PFSK-1 (cell line): ENCODE results near the gene MAST2.

Experiments used
- POLR2AphosphoS5 ChIP-seq: IDR thresholded peaks from 2 replicates; pipeline ENCODE4 v1.6.1; 2012; ENCODE audit warnings: low read depth, mild to moderate bottlenecking, control low read depth, low read length, moderate library complexity
- REST ChIP-seq, 2 experiments: IDR thresholded peaks; 2 replicates each; pipeline versions ENCODE4 v1.6.1 to v1.8.0; 2011 to 2012; ENCODE audit warnings: low read depth in 2 of 2, low read length in 2 of 2, control low read depth in 1 of 2, inconsistent platforms in 1 of 2, mild to moderate bottlenecking in 1 of 2, moderate library complexity in 1 of 2; ENCODE audit not compliant: insufficient read depth in 1 of 2
- SIN3A ChIP-seq: IDR thresholded peaks from 2 replicates; pipeline ENCODE4 v1.6.1; 2012; ENCODE audit warnings: mild to moderate bottlenecking, low read length, moderate library complexity, borderline replicate concordance; ENCODE audit not compliant: insufficient read depth
- TAF1 ChIP-seq: IDR thresholded peaks from 2 replicates; pipeline ENCODE4 v1.6.1; 2012; ENCODE audit warnings: low read length, control low read depth, borderline replicate concordance; ENCODE audit not compliant: insufficient read depth

- no peak for TF ChIP-seq REST (IDR thresholded peaks at IDR 0.05; ENCODE audit: insufficient read depth in 1 of 2, low read depth in 2 of 2, low read length in 2 of 2)
- no peak for TF ChIP-seq SIN3A
- TF ChIP-seq TAF1 = no peak
- no peak for TF ChIP-seq POLR2AphosphoS5
These were observed 183.8 kb downstream of the MAST2 start for GRCh38 chr1:45987204-45987603.
